GM12875 (cell line): ENCODE data around the gene KRTAP10-12.

Source experiments
- H3K4me3 ChIP-seq: one replicate; pipeline ENCODE4 v1.5.1; 2011; ENCODE audit warnings: low read depth, low read length, control low read depth
- CTCF ChIP-seq: IDR thresholded peaks from 2 replicates; pipeline ENCODE4 v1.5.1; 2011; ENCODE audit warnings: low read depth, mild to moderate bottlenecking, control low read depth, inconsistent platforms, low read length, moderate library complexity, borderline replicate concordance; ENCODE audit not compliant: insufficient read depth

Gene KRTAP10-12

DNA sequence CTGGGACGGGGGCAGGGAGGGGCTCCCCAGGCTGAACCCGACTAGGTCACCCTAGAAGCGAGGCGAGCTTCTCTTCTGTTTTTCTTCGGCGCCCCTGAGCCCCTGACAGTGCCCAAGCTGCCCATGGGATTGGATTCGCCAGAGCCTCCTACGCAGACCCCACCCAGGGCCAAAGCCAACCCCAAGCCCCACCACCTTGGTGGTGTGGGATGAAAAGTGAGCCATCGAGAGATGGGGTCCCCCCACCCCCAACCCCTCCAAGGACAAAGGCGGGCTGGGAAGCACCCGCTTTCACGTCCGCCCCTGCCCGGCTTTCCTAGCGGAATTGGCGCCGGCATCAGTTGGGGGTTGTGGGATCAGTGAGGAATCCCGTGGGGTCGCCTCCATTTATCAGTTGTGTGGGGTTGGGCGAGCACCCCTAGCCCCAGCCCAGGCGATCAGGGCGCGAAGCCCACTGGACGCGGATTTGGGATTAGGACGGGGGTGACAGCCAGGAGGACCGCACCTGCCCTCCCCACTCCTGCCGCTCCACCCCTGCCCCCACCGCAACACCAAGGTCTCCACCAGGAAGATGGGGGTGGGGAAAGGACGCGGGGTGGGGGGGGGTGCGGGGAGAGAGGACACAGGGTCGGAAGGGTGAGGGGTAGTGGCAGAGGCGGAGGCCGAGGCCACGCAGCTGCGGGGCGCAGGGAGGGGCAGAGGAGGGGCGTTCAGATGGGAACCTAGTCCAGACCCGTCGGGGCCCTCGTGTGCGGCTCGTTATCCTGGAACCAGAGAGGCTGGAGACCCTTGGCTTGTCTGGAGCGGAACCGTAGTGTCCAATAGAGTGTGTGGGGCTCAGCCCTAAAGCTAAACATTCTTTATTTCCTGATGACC lies 10.0 kb downstream of the KRTAP10-12 start:
- no peak overlapping the region for H3K4me3 ChIP-seq
- TF ChIP-seq CTCF = no peak

GRCh38 chr21:44708213-44708865 lies 11.4 kb downstream of the KRTAP10-12 start:
- TF ChIP-seq CTCF = no peak
- H3K4me3 ChIP-seq = no peak overlapping the region

DNA sequence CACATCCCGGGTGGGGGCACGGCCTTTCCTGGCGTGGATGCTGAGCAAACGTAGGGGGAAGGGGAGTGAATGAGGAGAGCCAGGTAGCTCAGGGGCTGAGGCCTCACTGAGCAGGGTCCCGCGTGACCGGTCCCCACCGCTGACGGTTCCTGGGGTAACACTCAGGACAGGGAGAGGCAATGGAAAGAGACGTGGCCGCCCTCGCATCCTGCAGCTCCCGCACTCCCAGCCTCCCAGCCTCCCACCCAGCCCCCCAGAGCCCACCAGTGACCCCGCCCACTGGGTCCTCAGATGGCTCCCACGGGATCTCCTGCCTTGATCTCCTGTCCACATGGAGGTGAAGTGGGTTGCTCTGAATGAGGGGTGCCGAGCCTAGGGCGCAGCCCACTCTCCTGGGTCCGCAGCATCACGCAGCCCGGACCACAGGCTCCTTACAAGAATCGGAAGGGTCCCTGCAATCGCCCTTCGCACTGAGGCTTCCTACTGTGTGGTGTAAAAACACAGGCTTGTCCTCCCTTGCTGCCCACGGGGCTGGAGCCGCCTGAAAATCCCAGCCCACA lies 12.0 kb downstream of the KRTAP10-12 start:
- no peak for TF ChIP-seq CTCF
- no peak overlapping the region for H3K4me3 ChIP-seq

DNA sequence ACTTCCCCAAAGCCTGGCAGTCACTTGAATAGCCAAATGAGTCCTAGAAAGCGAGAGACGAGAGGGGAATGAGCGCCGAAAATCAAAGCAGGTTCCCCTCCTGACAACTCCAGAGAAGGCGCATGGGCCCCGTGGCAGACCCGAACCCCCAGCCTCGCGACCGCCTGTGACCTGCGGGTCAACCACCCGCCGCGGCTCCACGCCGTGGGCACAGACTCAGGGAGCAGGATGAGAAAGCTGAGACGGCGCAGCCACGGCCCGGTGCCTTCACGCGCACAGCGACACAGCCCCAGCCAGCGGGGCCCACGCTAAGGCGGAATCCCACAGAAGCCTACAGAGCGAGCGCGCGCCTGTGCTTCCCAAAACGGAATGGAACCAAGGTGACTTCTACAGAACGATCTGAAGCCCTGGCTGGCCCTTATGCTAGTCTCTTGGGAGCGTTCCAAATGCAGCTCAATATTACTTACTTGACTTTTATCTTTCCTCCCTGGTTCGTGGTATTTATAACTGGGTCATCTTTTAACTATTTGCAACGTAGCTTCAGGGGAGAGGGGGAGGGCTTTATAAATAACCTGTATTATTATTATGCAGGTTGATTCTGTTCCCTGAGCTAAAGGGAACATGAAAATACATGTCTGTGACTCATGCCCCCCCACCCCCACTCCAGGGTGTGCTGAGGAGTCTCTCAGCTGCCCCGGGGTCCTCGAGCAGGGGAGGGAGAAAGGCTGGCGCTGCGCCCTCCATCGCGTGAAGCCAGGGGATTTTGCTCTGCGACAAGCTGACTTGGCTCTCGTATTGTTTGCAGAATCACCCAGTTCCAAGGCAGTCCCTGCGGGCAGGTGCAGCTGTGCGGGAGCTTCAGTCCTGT lies 12.7 kb downstream of the KRTAP10-12 start:
- TF ChIP-seq CTCF = no peak
- no peak overlapping the region for H3K4me3 ChIP-seq

GRCh38 chr21:44710294-44710665 lies 13.3 kb downstream of the KRTAP10-12 start:
- no peak for TF ChIP-seq CTCF
- H3K4me3 ChIP-seq = no peak overlapping the region

GRCh38 chr21:44710756-44711326 lies 13.9 kb downstream of the KRTAP10-12 start:
- H3K4me3 ChIP-seq = no peak overlapping the region
- no peak for TF ChIP-seq CTCF
